HepG2 (cell line): Measurements from ENCODE around the gene A3GALT2. TPM values are rescaled to one million over a fixed set of nuclear protein-coding genes. Genes with fewer than 3 reads are reported as not detected.

Experiments
- AKNA ChIP-seq: sonication (generic); formaldehyde crosslinking; IDR thresholded peaks from 2 replicates; pipeline ENCODE4 v1.4.0; 2020; ENCODE audit warnings: missing genetic modification reagents, borderline replicate concordance
- E2F5 ChIP-seq: sonication (generic); formaldehyde crosslinking; conservative IDR thresholded peaks from 2 replicates; pipeline ENCODE4 v1.4.0; 2020; ENCODE audit warnings: missing genetic modification reagents
- EZH2 ChIP-seq: conservative IDR thresholded peaks from 2 replicates; pipeline ENCODE4 v1.6.1; 2012; ENCODE audit warnings: mild to moderate bottlenecking, low read depth, low read length, moderate library complexity
- NFYB ChIP-seq: sonication (generic); formaldehyde crosslinking; IDR thresholded peaks from 2 replicates; pipeline ENCODE4 v1.4.0; 2020; ENCODE audit warnings: missing genetic modification reagents
- PBX3 ChIP-seq: sonication (generic); formaldehyde crosslinking; IDR thresholded peaks from 2 replicates; pipeline ENCODE4 v1.8.1; 2023; ENCODE audit warnings: missing genetic modification reagents, inconsistent platforms, borderline replicate concordance
- RAD21 ChIP-seq: fragments of 450-650 bp; formaldehyde crosslinking; IDR thresholded peaks from 2 replicates; pipeline ENCODE4 v1.5.0; 2020; ENCODE audit warnings: mild to moderate bottlenecking
- SNAPC5 ChIP-seq: sonication (generic); formaldehyde crosslinking; IDR thresholded peaks from 2 replicates; pipeline ENCODE4 v1.8.1; 2023; ENCODE audit warnings: mild to moderate bottlenecking, missing genetic modification reagents, borderline replicate concordance
- TFDP2 ChIP-seq: sonication (generic); formaldehyde crosslinking; IDR thresholded peaks from 2 replicates; pipeline ENCODE4 v1.4.0; 2020; ENCODE audit warnings: missing genetic modification reagents
- THAP9 ChIP-seq: sonication (generic); formaldehyde crosslinking; IDR thresholded peaks from 2 replicates; pipeline ENCODE4; 2020; ENCODE audit warnings: missing genetic modification reagents, mild to moderate bottlenecking, borderline replicate concordance
- ZBTB44 ChIP-seq: sonication (generic); formaldehyde crosslinking; IDR thresholded peaks from 2 replicates; pipeline ENCODE4 v1.4.0; 2020; ENCODE audit warnings: missing genetic modification reagents
- ZNF362 ChIP-seq: sonication (generic); formaldehyde crosslinking; IDR thresholded peaks from 2 replicates; pipeline ENCODE4 v1.4.0; 2020; ENCODE audit warnings: missing genetic modification reagents, mild to moderate bottlenecking, borderline replicate concordance
- ZNF430 ChIP-seq: sonication (generic); formaldehyde crosslinking; IDR thresholded peaks from 2 replicates; pipeline ENCODE4 v1.9.0; 2021; ENCODE audit warnings: mild to moderate bottlenecking, missing genetic modification reagents
- ZNF720 ChIP-seq: sonication (generic); formaldehyde crosslinking; IDR thresholded peaks from 2 replicates; pipeline ENCODE4 v1.4.0; 2020; ENCODE audit warnings: missing genetic modification reagents
- polyA plus RNA-seq, 8 experiments: library from polyadenylated mRNA; depleted of rRNA in 3 of 8; stranded (reverse) in 7 of 8; unstranded in 1 of 8; fragments of >200 nt; fragmentation: Illumina TruSeq in 4 of 8; extraction: Trizol in 4 of 8; gene quantifications; 2 replicates each; pipeline versions ENCODE4 v1.2.1 to v1.2.3, GENCODE V29; 2011 to 2016; ENCODE audit warnings: low read depth in 4 of 8, missing spikeins in 1 of 8, mixed read lengths in 1 of 8; ENCODE audit not compliant: insufficient read depth in 1 of 8
- total RNA-seq, 5 experiments: library from RNA; depleted of rRNA; stranded (reverse); fragments of >200 nt; fragmentation: Illumina TruSeq; extraction: Trizol; gene quantifications; 2 replicates each; pipeline ENCODE4 v1.2.3, GENCODE V29; 2016; ENCODE audit warnings: low read depth in 1 of 5

The A3GALT2 gene
- total and polyA plus RNA-seq, 2 of the 13 experiments (the other 11 are each of a cell fraction or from before 2014, with no cell fraction given): not detected

- TF ChIP-seq ZBTB44 (CRISPR knock-in tag) (no peak), SNAPC5 (CRISPR knock-in tag) (no peak), ZNF430 (no peak), ZNF362 (CRISPR knock-in tag) (no peak), EZH2 (no peak), ZNF720 (CRISPR knock-in tag) (no peak), NFYB (CRISPR knock-in tag) (no peak), E2F5 (no peak), PBX3 (no peak), RAD21 (CRISPR knock-in tag) (peak; percentile 89), AKNA (CRISPR knock-in tag) (no peak), TFDP2 (CRISPR knock-in tag) (no peak), THAP9 (CRISPR knock-in tag) (no peak)
Measured at GRCh38 chr1:33295450-33296081, 25.3 kb downstream of the A3GALT2 start (continued).
